HEK293 (cell line): ENCODE measurements around the gene CDH2.

ENCODE experiments used
- CTCF ChIA-PET: fragments of 350-600 bp; formaldehyde crosslinking; extraction: SDS; loops from one replicate; lab custom pipeline; 2021; ENCODE audit warnings: antibody characterized with exemption; lab: Yijun Ruan, JAX
- POLR2A ChIA-PET: fragments of 300-600 bp; formaldehyde crosslinking; extraction: SDS; loops from one replicate; lab custom pipeline; 2020; ENCODE audit warnings: antibody characterized with exemption, inconsistent platforms; lab: Yijun Ruan, JAX
- H3K27ac ChIP-seq: fragments of 200-500 bp; sonication (Bioruptor generic); 2 replicates; pipeline ENCODE4 v1.5.1; 2014; ENCODE audit warnings: low read depth, low read length, control low read depth, inconsistent platforms; ENCODE audit errors: extremely low read depth
- H3K36me3 ChIP-seq, 2 experiments: fragments of 200-500 bp in 1 of 2; sonication (Bioruptor generic) in 1 of 2; 1 replicate in 1 of 2; 2 replicates in 1 of 2; pipeline ENCODE4 v1.5.1; 2014 to 2017; ENCODE audit warnings: inconsistent platforms in 2 of 2, low read length in 2 of 2; ENCODE audit not compliant: control insufficient read depth in 2 of 2, insufficient read depth in 1 of 2
- H3K4me1 ChIP-seq: fragments of 200-500 bp; sonication (Bioruptor generic); 2 replicates; pipeline ENCODE4 v1.5.1; 2014; ENCODE audit warnings: mild to moderate bottlenecking, low read length, inconsistent platforms; ENCODE audit not compliant: control insufficient read depth, insufficient read depth
- H3K4me3 ChIP-seq: 2 replicates; pipeline ENCODE4 v1.5.1; 2011; ENCODE audit warnings: low read depth, mild to moderate bottlenecking, control low read depth, low read length, moderate library complexity
- H3K9me3 ChIP-seq: fragments of 200-500 bp; sonication (Bioruptor generic); 2 replicates; pipeline ENCODE4 v1.5.1; 2014; ENCODE audit warnings: low read depth, low read length, inconsistent platforms; ENCODE audit not compliant: control insufficient read depth, insufficient read depth
- KLF8 ChIP-seq: fragments of 450-650 bp; formaldehyde crosslinking; IDR thresholded peaks from 2 replicates; pipeline ENCODE4 v1.5.1; 2016; ENCODE audit warnings: missing biosample characterization, missing genetic modification characterization
- PRDM10 ChIP-seq: fragments of 450-650 bp; formaldehyde crosslinking; IDR thresholded peaks from 2 replicates; pipeline ENCODE4 v1.5.1; 2016; ENCODE audit warnings: missing biosample characterization, missing genetic modification characterization
- RBAK ChIP-seq: fragments of 450-650 bp; formaldehyde crosslinking; IDR thresholded peaks from 2 replicates; pipeline ENCODE4 v1.5.1; 2016; ENCODE audit warnings: missing biosample characterization, missing genetic modification characterization
- ZNF175 ChIP-seq: fragments of 450-650 bp; formaldehyde crosslinking; IDR thresholded peaks from 2 replicates; pipeline ENCODE4 v1.5.1; 2016; ENCODE audit warnings: missing biosample characterization, missing genetic modification characterization
- ZNF311 ChIP-seq: fragments of 450-650 bp; formaldehyde crosslinking; IDR thresholded peaks from 2 replicates; pipeline ENCODE4 v1.5.1; 2017; ENCODE audit warnings: missing biosample characterization, missing genetic modification characterization, borderline replicate concordance
- ZNF341 ChIP-seq: fragments of 450-650 bp; formaldehyde crosslinking; IDR thresholded peaks from 2 replicates; pipeline ENCODE4; 2016; ENCODE audit warnings: low read depth, missing biosample characterization, missing genetic modification characterization
- ZNF354C ChIP-seq: fragments of 450-650 bp; formaldehyde crosslinking; IDR thresholded peaks from 2 replicates; pipeline ENCODE4 v1.5.1; 2016; ENCODE audit warnings: missing biosample characterization, missing genetic modification characterization, low read depth, borderline replicate concordance
- ZNF37A ChIP-seq: fragments of 450-650 bp; IDR thresholded peaks from 2 replicates; pipeline ENCODE4 v1.5.1; 2018; ENCODE audit warnings: missing biosample characterization, missing genetic modification characterization
- ZNF416 ChIP-seq: fragments of 450-650 bp; formaldehyde crosslinking; IDR thresholded peaks from 2 replicates; pipeline ENCODE4 v1.5.1; 2016; ENCODE audit warnings: missing biosample characterization, missing genetic modification characterization
- ZNF473 ChIP-seq: fragments of 450-650 bp; formaldehyde crosslinking; IDR thresholded peaks from 2 replicates; pipeline ENCODE4 v1.5.1; 2017; ENCODE audit warnings: missing biosample characterization, missing genetic modification characterization
- ZNF518A ChIP-seq: fragments of 450-650 bp; formaldehyde crosslinking; conservative IDR thresholded peaks from 2 replicates; pipeline ENCODE4 v1.5.1; 2016; ENCODE audit warnings: low read depth, missing biosample characterization, missing genetic modification characterization
- ZNF561 ChIP-seq: fragments of 450-650 bp; IDR thresholded peaks from 2 replicates; pipeline ENCODE4 v1.5.1; 2018; ENCODE audit warnings: missing biosample characterization, missing genetic modification characterization, borderline replicate concordance
- TF ChIP-seq, protein P1 (sequence below): fragments of 450-650 bp; IDR thresholded peaks from 2 replicates; pipeline ENCODE4 v1.5.1; 2018; ENCODE audit warnings: missing biosample characterization, missing genetic modification characterization
- TF ChIP-seq, protein P2 (sequence below): fragments of 450-650 bp; formaldehyde crosslinking; IDR thresholded peaks from 2 replicates; pipeline ENCODE4 v1.5.1; 2016; ENCODE audit warnings: missing biosample characterization, missing genetic modification characterization
- TF ChIP-seq, protein P3 (sequence below): fragments of 450-650 bp; formaldehyde crosslinking; IDR thresholded peaks from 2 replicates; pipeline ENCODE4 v1.5.1; 2017; ENCODE audit warnings: missing biosample characterization, missing genetic modification characterization

CDH2 gene

DNA sequence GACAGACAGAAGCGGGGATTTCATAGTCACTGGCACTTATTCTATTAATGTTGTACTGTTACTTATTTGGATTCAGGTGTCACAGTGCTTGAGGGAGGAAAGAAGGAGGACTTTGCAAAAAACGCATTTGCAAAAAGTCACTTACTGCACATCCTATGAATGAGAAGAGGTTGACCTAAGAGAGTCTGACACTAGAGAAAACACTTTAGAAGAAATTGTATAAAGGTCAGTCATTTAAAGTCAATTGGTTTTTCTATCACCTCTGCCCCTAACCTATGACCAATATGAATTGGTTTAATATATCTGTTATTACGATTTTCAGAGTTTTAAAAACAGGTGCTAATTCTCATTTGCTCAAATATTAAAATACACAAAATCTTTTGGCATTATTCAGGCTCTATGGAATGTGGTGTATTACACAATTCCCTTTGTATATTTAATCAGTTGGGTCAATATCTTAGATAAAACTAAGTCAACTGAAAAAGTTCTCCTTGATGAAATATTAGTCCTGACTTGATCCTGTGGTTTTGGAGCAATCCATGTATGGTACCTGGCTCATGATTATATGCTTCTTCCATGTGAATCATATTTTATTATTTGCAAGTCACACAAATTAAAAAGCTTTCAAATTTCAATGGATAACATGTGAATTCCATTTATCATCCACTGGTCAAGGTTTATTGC lies 157.4 kb downstream of the CDH2 start (continued):
- TF ChIP-seq RBAK (no peak), ZNF416 (tag by site-specific recombination) (no peak), KLF8 (no peak), ZNF37A (tag by site-specific recombination) (no peak), ZNF175 (tag by site-specific recombination) (no peak)
- TF ChIP-seq, protein P1, sequence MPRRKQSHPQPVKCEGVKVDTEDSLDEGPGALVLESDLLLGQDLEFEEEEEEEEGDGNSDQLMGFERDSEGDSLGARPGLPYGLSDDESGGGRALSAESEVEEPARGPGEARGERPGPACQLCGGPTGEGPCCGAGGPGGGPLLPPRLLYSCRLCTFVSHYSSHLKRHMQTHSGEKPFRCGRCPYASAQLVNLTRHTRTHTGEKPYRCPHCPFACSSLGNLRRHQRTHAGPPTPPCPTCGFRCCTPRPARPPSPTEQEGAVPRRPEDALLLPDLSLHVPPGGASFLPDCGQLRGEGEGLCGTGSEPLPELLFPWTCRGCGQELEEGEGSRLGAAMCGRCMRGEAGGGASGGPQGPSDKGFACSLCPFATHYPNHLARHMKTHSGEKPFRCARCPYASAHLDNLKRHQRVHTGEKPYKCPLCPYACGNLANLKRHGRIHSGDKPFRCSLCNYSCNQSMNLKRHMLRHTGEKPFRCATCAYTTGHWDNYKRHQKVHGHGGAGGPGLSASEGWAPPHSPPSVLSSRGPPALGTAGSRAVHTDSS (tag by site-specific recombination), result no peak

DNA sequence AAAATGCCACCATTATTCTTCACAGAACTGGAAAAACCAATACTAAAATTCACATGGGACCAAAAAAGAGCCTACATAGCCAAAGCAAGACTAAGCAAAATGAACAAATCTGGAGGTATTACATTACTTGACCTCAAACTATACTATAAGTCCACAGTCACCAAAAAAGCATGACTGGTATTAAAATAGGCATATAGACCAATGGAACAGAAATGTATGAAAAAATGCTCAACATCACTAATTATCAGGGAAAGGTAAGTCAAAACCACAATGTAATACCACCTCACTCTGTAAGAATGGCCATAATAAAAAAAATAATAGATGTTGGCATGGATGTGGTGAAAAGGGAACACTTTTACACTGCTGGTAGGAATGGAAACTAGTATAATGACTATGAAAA lies 158.6 kb downstream of the CDH2 start:
- CTCF ChIA-PET, result no interaction called here
- TF ChIP-seq, protein P2, sequence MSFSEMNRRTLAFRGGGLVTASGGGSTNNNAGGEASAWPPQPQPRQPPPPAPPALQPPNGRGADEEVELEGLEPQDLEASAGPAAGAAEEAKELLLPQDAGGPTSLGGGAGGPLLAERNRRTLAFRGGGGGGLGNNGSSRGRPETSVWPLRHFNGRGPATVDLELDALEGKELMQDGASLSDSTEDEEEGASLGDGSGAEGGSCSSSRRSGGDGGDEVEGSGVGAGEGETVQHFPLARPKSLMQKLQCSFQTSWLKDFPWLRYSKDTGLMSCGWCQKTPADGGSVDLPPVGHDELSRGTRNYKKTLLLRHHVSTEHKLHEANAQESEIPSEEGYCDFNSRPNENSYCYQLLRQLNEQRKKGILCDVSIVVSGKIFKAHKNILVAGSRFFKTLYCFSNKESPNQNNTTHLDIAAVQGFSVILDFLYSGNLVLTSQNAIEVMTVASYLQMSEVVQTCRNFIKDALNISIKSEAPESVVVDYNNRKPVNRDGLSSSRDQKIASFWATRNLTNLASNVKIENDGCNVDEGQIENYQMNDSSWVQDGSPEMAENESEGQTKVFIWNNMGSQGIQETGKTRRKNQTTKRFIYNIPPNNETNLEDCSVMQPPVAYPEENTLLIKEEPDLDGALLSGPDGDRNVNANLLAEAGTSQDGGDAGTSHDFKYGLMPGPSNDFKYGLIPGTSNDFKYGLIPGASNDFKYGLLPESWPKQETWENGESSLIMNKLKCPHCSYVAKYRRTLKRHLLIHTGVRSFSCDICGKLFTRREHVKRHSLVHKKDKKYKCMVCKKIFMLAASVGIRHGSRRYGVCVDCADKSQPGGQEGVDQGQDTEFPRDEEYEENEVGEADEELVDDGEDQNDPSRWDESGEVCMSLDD (tag by site-specific recombination), result no peak
- TF ChIP-seq ZNF561 (tag by site-specific recombination), result no peak
- TF ChIP-seq PRDM10, result no peak
- no peak for TF ChIP-seq ZNF518A (tag by site-specific recombination)
- no peak for TF ChIP-seq ZNF341 (tag by site-specific recombination)
- TF ChIP-seq, protein P3, sequence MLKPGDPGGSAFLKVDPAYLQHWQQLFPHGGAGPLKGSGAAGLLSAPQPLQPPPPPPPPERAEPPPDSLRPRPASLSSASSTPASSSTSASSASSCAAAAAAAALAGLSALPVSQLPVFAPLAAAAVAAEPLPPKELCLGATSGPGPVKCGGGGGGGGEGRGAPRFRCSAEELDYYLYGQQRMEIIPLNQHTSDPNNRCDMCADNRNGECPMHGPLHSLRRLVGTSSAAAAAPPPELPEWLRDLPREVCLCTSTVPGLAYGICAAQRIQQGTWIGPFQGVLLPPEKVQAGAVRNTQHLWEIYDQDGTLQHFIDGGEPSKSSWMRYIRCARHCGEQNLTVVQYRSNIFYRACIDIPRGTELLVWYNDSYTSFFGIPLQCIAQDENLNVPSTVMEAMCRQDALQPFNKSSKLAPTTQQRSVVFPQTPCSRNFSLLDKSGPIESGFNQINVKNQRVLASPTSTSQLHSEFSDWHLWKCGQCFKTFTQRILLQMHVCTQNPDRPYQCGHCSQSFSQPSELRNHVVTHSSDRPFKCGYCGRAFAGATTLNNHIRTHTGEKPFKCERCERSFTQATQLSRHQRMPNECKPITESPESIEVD (tag by site-specific recombination), result no peak
- no peak for TF ChIP-seq ZNF354C (tag by site-specific recombination)
- TF ChIP-seq ZNF311, result no peak
- TF ChIP-seq ZNF473, result no peak
- H3K4me1 ChIP-seq, result peaks cover 12% of the 10 kb centered on the region
- no peak overlapping the region for H3K27ac ChIP-seq
- no peaks in the 10 kb centered on the region for H3K9me3 ChIP-seq
- POLR2A ChIA-PET, result no interaction called here
- no peaks in the 10 kb centered on the region for H3K36me3 ChIP-seq
- no peak overlapping the region for H3K4me3 ChIP-seq
